Smooth muscle cell of trachea (primary cell): Measurements from ENCODE around the gene SLC30A2. TPM values are rescaled to one million over a fixed set of nuclear protein-coding genes. Genes with fewer than 3 reads are reported as not detected.

Experiments
- total RNA-seq: library from RNA; depleted of rRNA; stranded (reverse); fragments of >200 nt; gene quantifications from 2 replicates; pipeline ENCODE4 v1.2.1, GENCODE V29; 2014

SLC30A2 gene, protein sequence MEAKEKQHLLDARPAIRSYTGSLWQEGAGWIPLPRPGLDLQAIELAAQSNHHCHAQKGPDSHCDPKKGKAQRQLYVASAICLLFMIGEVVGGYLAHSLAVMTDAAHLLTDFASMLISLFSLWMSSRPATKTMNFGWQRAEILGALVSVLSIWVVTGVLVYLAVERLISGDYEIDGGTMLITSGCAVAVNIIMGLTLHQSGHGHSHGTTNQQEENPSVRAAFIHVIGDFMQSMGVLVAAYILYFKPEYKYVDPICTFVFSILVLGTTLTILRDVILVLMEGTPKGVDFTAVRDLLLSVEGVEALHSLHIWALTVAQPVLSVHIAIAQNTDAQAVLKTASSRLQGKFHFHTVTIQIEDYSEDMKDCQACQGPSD
- not detected in 2 replicates for total RNA-seq

DNA sequence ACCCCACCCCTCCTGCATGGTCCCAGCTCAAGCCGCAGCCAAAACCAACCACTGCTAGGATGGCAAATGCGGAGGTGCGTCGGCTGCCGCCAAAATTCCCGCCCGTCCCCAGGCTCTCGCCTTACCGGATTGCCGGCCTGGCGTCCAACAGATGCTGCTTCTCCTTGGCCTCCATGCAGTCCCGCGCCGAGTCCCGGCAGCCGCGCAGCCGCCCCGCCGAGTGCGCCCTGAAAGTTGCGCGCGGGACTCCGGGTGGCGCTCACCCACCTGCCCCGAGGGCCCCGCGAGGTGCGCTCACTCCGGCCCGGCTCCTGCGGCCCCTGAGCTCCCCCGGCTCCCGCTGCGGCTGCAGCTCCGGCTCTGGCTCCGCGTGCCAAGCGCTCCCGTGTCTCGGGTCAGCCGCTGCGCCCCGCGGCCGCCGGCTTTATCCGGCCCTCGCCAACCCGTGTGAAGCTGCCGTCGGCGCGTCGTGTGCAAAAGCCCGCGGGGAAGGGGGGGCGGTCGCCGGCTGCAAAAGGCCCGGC is at the start of gene SLC30A2:
Gene SLC30A2, minus strand, starts transcription at position 397 of the 524 bp plus-strand sequence. Its CDS starts 222 bp downstream, at position 175.

DNA sequence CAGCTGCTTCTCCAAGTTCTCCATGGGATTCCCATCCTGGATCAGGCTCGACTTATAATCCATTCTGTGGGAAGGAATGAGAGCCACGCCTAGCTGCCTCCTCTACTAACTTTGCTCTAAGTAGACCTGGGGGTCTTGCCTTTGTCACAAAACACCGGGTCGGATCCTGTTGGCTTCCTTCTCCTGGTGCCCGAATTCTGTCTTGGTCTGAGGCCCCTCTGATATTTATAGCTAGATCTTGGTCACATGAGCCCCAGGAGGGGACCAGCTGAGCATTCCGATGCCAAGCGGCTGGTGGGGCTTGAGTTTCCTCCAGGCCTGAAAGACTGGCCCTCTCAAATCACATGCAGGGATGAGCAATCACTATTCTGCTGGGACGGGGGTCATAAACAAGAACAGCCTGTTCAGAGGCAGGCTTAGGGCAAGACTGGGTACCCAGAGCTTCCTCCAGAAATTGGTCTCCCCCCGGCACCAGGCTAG is 21.6 kb upstream of the SLC30A2 start, which contains the start of gene TRIM63:
Gene TRIM63, minus strand, starts transcription at position 199 of the 480 bp plus-strand sequence. Its CDS starts 136 bp downstream, at position 63.

DNA sequence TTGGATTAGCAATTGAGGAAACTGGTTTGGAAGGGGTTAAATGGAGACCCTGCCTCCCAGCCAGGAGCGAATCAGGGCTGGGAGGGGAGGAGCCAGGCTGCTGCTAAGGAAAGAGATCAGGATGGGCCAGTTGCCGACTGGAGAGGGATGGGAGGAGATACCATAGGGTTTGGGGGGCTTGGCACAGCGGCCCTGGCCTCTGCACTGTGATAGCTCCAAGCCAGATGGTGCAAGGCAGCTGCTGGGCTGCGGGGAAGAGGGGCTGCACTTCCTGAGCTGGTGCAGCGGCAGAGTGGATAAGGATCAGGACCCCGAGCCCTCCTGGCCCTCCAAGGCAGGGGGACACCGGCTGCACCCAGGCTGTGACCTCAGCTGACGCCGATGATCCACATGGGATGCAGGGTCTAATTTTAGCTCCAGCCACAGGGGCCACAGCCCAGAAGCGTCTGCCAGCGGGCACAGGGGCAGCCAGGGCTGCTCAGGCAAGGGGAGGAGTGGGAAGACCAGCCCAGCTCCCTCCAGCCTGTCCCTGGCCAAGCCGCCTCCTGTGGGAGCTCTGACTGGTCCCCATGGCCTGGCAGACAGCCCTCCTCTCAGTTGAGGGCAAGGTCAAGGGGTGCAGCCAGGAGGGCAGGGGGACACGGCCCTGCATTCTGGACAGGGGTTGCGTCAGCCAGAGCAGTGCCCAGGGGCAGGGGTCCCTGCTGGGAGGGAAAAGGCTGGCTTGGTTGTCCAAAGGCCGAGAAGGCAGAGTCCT is 24.1 kb downstream of the SLC30A2 start, which contains the start of gene EXTL1:
Gene EXTL1, plus strand, starts transcription at position 129 of the 757 bp plus-strand sequence. CDS start 872 bp downstream, outside the sequence.

DNA sequence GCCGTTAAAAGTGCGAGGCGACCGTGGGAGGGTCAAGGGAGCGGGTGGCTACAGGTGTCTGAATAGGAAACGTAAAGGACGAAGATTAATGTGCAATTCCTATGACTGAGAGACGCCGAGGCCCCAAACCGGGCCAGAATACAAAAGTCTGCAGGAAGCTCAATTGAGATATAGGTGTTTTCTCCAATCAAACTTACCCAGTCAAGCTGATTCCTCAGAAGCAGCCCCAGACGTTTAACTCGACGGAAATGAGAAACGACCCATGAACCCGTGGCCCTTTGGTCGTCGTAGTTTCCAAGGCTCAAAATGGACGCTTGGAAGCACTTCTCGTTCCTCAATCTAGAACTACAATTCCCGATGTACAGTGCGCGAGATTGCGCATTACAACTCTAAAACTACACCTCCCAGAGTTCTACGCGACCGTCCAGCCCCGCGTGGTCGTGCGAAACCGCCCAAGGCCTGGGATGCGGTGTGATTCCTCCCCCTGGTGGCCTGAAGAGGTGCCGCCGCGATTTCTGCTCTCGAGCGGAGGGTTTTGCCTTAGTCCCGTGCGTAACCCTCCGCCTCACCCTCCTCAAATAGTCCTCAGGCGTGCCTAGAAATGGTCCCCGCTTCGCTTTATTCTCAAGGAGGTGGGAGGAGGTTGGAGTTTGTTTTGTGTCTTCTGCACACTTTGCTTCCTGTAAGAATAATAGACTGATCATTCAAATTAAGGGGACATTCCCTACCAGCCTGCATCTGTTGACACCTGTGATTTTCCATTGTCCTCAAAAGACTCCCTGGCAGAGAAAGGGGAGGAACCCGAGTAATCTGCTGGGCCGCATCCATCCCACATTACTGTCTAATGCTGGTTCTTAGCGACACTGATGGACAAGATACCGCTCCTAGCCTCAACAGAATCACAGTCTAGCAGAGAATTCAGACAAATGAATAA is 47.8 kb downstream of the SLC30A2 start, which contains the start of gene PAFAH2:
Gene PAFAH2, minus strand, starts transcription at position 236 of the 934 bp plus-strand sequence. CDS start 7,247 bp downstream, outside the sequence.

Other genes starting within 250 kb of the SLC30A2 start
- 27.5 and 34.9 TPM in 2 replicates for gene SELENON, start 245.9 kb downstream of the SLC30A2 start, total RNA-seq
- 45.7 and 66.0 TPM in 2 replicates for gene MTFR1L, start 226.2 kb downstream of the SLC30A2 start, total RNA-seq
- gene AUNIP, start 186.7 kb downstream of the SLC30A2 start, total RNA-seq, result 0.33 and 1.0 TPM in 2 replicates
- gene PAQR7, start 170.4 kb downstream of the SLC30A2 start, total RNA-seq, result 6.8 and 22.5 TPM in 2 replicates
- 37.1 and 248 TPM in 2 replicates for gene STMN1, start 139.7 kb downstream of the SLC30A2 start, total RNA-seq
- gene PAFAH2, start 48.1 kb downstream of the SLC30A2 start, total RNA-seq, result 11.9 and 39.6 TPM in 2 replicates
- gene EXTL1, start 24.3 kb downstream of the SLC30A2 start, total RNA-seq, result 0.29 and 0.83 TPM in 2 replicates
- gene TRIM63, start 21.5 kb upstream of the SLC30A2 start, total RNA-seq, result 0.15 TPM in 1 of 2 replicates, not detected in the other
- 2.6 and 4.4 TPM in 2 replicates for gene PDIK1L, start 65.7 kb upstream of the SLC30A2 start, total RNA-seq
- gene FAM110D, start 113.0 kb upstream of the SLC30A2 start, total RNA-seq, result not detected in 2 replicates
- not detected in 2 replicates for gene C1orf232, start 122.8 kb upstream of the SLC30A2 start, total RNA-seq
- gene ZNF593, start 123.8 kb upstream of the SLC30A2 start, total RNA-seq, result 15.3 and 23.2 TPM in 2 replicates
- gene ZNF593OS, start 125.7 kb upstream of the SLC30A2 start, total RNA-seq, result not detected in 2 replicates
- gene CNKSR1, start 131.4 kb upstream of the SLC30A2 start, total RNA-seq, result 0.17 TPM in 1 of 2 replicates, not detected in the other
- not detected in 2 replicates for gene CATSPER4, start 144.5 kb upstream of the SLC30A2 start, total RNA-seq
- 3.3 and 7.9 TPM in 2 replicates for gene CEP85, start 188.1 kb upstream of the SLC30A2 start, total RNA-seq
- 36.8 and 70.3 TPM in 2 replicates for gene SH3BGRL3, start 234.0 kb upstream of the SLC30A2 start, total RNA-seq